ENCODE results near the gene SEMA5A. TPM values are rescaled to one million over a fixed set of nuclear protein-coding genes. Genes with fewer than 3 reads are reported as not detected.

Gene SEMA5A
- total RNA-seq, 2 donors from 2014 or later, result not detected

DNA sequence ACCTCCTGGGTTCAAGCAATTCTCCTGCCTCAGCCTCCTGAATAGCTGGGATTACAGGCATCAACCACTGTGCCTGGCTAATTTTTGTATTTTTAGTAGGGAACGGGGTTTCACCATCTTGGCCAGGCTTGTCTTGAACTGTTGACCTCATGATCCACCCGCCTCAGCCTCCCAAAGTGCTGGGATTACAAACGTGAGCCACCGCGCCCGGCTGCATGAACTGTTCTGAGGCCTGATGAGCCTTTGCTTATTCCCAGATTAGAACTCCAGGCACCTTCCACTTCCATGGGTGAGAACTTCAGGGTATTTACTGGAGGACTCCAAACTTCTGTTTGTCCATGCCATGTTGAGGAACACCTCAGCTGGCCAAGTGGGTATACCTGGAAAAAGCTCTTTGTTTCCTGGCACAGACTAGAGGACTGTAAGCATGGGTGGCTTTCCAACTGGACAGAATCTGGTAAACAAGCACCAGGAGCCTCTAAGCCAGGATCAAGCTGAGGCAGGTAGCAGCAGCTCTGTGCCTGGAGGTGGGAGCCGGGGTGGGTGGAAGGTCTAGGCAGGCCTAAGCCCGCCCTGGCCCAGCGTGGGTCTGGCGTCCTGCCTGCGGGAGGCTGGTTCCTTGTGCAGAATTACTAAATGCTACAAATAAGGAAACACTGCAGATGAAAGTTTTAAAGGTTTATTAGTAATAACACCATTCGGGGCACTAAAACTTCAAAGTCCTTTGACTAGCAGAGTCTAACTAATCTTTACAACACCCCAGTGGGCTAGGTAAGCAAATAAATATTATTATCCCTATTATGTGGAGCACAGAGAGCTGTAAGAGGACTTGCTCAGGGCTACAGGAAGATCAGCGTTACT, 78.4 kb downstream of the SEMA5A start:
- Mint-ChIP-seq H3K4me1 (ENCODE audit: low read depth in 2 of 2) (no peaks in the 10 kb centered on the region), H3K27me3 (no peaks in the 10 kb centered on the region), H3K27ac (no peak overlapping the region), H3K9me3 (peaks cover 7% of the 10 kb centered on the region), H3K4me3 (no peak overlapping the region), H3K36me3 (no peaks in the 10 kb centered on the region)
- ATAC-seq, result no peak
- DNase-seq (ENCODE audit: low spot score), result no peak

DNA sequence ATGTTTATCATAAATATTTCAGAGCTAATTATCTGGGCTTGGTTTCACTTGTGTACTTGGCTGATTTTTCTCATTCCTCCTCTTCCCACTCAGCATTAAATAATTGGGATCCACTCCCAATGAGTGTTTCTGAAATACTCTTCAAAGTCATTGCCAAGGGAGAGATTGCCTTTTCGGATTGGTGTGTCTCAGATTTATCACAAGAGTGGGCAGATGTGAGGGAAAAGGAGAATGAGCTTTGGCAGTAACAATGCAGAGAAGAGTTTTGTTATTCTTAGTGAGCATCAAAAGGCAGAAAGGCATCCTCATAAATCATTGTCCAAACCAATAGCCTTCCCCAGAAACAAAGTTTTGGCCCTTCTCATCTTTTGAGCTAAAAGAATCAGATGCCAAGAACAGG, 79.2 kb downstream of the SEMA5A start:
- no peak overlapping the region for H3K4me3 Mint-ChIP-seq

DNA sequence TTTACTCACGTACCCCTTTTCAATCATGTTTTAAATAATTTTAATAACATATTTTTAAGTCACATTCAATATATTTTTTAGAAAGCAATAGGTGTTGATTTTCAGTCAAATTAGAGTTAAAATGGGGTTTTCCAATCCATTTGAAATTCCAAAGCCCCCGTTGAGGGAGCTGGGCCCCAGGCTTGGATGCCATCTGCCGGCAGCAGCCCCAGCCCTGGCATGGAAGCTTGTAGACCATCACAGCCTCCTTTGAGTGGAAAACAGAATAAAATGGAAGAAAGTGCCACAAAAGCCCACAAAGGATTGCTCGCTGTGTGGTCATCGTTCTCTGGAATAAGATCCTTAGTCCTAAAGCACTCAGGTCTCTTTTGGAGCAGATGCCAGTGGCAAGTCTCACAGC, 81.4 kb downstream of the SEMA5A start:
- no peaks in the 10 kb centered on the region for H3K27me3 Mint-ChIP-seq
- no peak for DNase-seq (ENCODE audit: low spot score)
- H3K9me3 Mint-ChIP-seq, result peaks cover 7% of the 10 kb centered on the region
- H3K4me3 Mint-ChIP-seq, result no peak overlapping the region
- ATAC-seq, result no peak
- H3K4me1 Mint-ChIP-seq (ENCODE audit: low read depth in 2 of 2), result no peaks in the 10 kb centered on the region
- H3K36me3 Mint-ChIP-seq, result no peaks in the 10 kb centered on the region
- no peak overlapping the region for H3K27ac Mint-ChIP-seq

More for the DNA sequence above, 79.2 kb downstream of the SEMA5A start:
- H3K4me1 Mint-ChIP-seq (ENCODE audit: low read depth in 2 of 2), result no peaks in the 10 kb centered on the region
- H3K27ac Mint-ChIP-seq, result no peak overlapping the region
- DNase-seq (ENCODE audit: low spot score) (no peak), ATAC-seq (no peak)
- peaks cover 7% of the 10 kb centered on the region for H3K9me3 Mint-ChIP-seq
- no peaks in the 10 kb centered on the region for H3K27me3 Mint-ChIP-seq
- no peaks in the 10 kb centered on the region for H3K36me3 Mint-ChIP-seq

GRCh38 chr5:9462109-9462508, 83.8 kb downstream of the SEMA5A start:
- Mint-ChIP-seq H3K4me3 (no peak overlapping the region), H3K27ac (no peak overlapping the region), H3K9me3 (peaks cover 10% of the 10 kb centered on the region), H3K27me3 (no peaks in the 10 kb centered on the region), H3K4me1 (ENCODE audit: low read depth in 2 of 2) (no peaks in the 10 kb centered on the region), H3K36me3 (no peaks in the 10 kb centered on the region)
- ATAC-seq, result no peak
- DNase-seq (ENCODE audit: low spot score), result no peak

GRCh38 chr5:9460885-9461645, 84.8 kb downstream of the SEMA5A start:
- no peak overlapping the region for H3K4me3 Mint-ChIP-seq
- no peaks in the 10 kb centered on the region for H3K36me3 Mint-ChIP-seq
- H3K9me3 Mint-ChIP-seq, result peaks cover 10% of the 10 kb centered on the region
- DNase-seq (ENCODE audit: low spot score), result no peak
- H3K4me1 Mint-ChIP-seq (ENCODE audit: low read depth in 2 of 2), result no peaks in the 10 kb centered on the region
- H3K27me3 Mint-ChIP-seq, result no peaks in the 10 kb centered on the region
- no peak for ATAC-seq
- no peak overlapping the region for H3K27ac Mint-ChIP-seq

- H3K27ac Mint-ChIP-seq, result no peak overlapping the region
- H3K4me1 Mint-ChIP-seq (ENCODE audit: low read depth in 2 of 2), result no peaks in the 10 kb centered on the region
- H3K27me3 Mint-ChIP-seq, result no peaks in the 10 kb centered on the region
- ATAC-seq, result no peak
- no peak for DNase-seq (ENCODE audit: low spot score)
- no peaks in the 10 kb centered on the region for H3K36me3 Mint-ChIP-seq
- H3K9me3 Mint-ChIP-seq, result peaks cover 3% of the 10 kb centered on the region
- H3K4me3 Mint-ChIP-seq, result no peak overlapping the region
These were observed 89.3 kb downstream of the SEMA5A start for GRCh38 chr5:9456435-9457042.

GRCh38 chr5:9455826-9456434, 89.9 kb downstream of the SEMA5A start:
- no peaks in the 10 kb centered on the region for H3K4me1 Mint-ChIP-seq (ENCODE audit: low read depth in 2 of 2)
- H3K27ac Mint-ChIP-seq, result no peak overlapping the region
- no peak overlapping the region for H3K4me3 Mint-ChIP-seq
- H3K27me3 Mint-ChIP-seq, result no peaks in the 10 kb centered on the region
- no peak for DNase-seq (ENCODE audit: low spot score)
- ATAC-seq, result no peak
- H3K9me3 Mint-ChIP-seq, result peaks cover 3% of the 10 kb centered on the region
- no peaks in the 10 kb centered on the region for H3K36me3 Mint-ChIP-seq

- Mint-ChIP-seq H3K27ac (no peak overlapping the region), H3K36me3 (no peaks in the 10 kb centered on the region), H3K9me3 (peaks cover 3% of the 10 kb centered on the region), H3K27me3 (no peaks in the 10 kb centered on the region), H3K4me3 (no peak overlapping the region), H3K4me1 (ENCODE audit: low read depth in 2 of 2) (no peaks in the 10 kb centered on the region)
- DNase-seq (ENCODE audit: low spot score) (no peak), ATAC-seq (no peak)
These were observed 91.4 kb downstream of the SEMA5A start for GRCh38 chr5:9454491-9454890.

- Mint-ChIP-seq H3K4me1 (ENCODE audit: low read depth in 2 of 2) (no peaks in the 10 kb centered on the region), H3K4me3 (no peak overlapping the region), H3K9me3 (peaks cover 5% of the 10 kb centered on the region), H3K27ac (no peak overlapping the region), H3K36me3 (no peaks in the 10 kb centered on the region), H3K27me3 (no peaks in the 10 kb centered on the region)
- DNase-seq (ENCODE audit: low spot score) (no peak), ATAC-seq (no peak)
These were observed 91.8 kb downstream of the SEMA5A start for GRCh38 chr5:9454012-9454481.

DNA sequence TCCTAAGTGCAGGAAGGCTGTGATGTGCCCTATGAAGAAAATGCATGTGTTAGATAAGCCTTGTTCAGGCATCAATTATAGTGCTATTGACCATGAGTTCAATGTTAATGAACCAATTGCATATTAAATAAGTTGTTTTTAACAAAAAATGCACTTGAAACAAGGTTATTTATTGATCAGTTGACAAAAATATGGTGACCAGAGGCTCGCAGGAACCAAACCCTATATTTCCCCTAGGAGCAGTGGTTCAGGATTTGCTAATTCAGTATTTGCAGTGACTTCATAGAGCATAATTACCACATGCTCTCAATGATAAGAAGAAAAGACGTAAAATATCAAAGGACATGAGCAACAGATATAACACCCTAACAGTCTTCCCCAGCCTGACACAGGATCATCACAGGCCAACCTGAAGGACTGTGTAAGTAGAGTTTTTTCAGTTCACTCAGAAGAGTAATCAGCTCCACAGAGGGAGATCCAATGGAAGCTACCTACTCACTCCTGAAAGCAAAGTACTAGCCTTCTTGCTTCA, 92.3 kb downstream of the SEMA5A start:
- H3K27ac Mint-ChIP-seq, result no peak overlapping the region
- no peaks in the 10 kb centered on the region for H3K4me1 Mint-ChIP-seq (ENCODE audit: low read depth in 2 of 2)
- no peak for ATAC-seq
- H3K36me3 Mint-ChIP-seq, result no peaks in the 10 kb centered on the region
- H3K4me3 Mint-ChIP-seq, result no peak overlapping the region
- H3K27me3 Mint-ChIP-seq, result no peaks in the 10 kb centered on the region
- peaks cover 9% of the 10 kb centered on the region for H3K9me3 Mint-ChIP-seq
- DNase-seq (ENCODE audit: low spot score), result no peak

DNA sequence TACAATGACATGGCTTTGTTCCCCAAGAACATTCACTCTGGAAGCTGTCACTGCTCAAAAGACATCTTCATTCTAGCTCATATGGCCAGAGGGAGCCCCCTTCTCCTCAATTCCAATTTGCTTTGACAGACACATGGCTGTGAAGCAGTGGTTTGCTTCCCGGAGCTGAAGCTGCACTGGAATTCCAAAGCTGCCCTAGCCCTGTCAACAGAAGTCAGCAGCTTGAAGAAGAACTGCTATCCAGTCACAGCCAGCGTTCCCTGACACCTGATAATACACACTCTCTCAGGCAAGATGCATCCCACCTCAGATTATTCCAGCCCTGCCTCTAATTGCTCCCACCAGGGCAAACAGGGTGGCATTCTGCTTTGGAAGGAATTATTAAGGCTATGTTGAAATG, 93.7 kb downstream of the SEMA5A start:
- no peaks in the 10 kb centered on the region for H3K4me1 Mint-ChIP-seq (ENCODE audit: low read depth in 2 of 2)
- H3K36me3 Mint-ChIP-seq, result no peaks in the 10 kb centered on the region
- H3K9me3 Mint-ChIP-seq, result peaks cover 6% of the 10 kb centered on the region
- H3K27me3 Mint-ChIP-seq, result no peaks in the 10 kb centered on the region
- no peak overlapping the region for H3K27ac Mint-ChIP-seq
- H3K4me3 Mint-ChIP-seq, result no peak overlapping the region
- ATAC-seq, result no peak
- no peak for DNase-seq (ENCODE audit: low spot score)

GRCh38 chr5:9451037-9451436, 94.8 kb downstream of the SEMA5A start:
- DNase-seq (ENCODE audit: low spot score) (no peak), ATAC-seq (no peak)
- Mint-ChIP-seq H3K27me3 (no peaks in the 10 kb centered on the region), H3K27ac (no peak overlapping the region), H3K4me3 (no peak overlapping the region), H3K9me3 (peaks cover 6% of the 10 kb centered on the region), H3K4me1 (ENCODE audit: low read depth in 2 of 2) (no peaks in the 10 kb centered on the region), H3K36me3 (no peaks in the 10 kb centered on the region)

DNA sequence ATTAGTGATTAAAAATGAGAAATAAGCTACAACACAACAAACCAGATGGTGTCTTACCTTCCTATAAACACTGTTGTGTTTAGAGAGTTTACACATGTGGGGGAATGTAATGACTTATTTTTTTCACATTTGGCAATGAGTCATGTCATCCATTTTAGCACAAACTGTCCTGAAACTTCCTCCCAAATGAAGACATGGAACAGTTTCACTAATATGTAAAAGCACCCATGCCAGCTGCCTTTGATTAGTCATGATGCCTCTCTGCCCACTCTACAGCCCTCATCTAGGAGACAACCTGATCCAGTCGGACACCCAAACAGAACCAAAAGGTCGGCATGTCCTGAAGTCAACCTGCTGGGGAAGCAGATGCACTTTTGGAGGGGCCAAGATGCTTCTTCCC, 98.2 kb downstream of the SEMA5A start:
- ATAC-seq, result no peak
- Mint-ChIP-seq H3K9me3 (peaks cover 10% of the 10 kb centered on the region), H3K4me3 (no peak overlapping the region), H3K36me3 (no peaks in the 10 kb centered on the region), H3K27me3 (no peaks in the 10 kb centered on the region), H3K4me1 (ENCODE audit: low read depth in 2 of 2) (no peaks in the 10 kb centered on the region), H3K27ac (no peak overlapping the region)
- DNase-seq (ENCODE audit: low spot score), result no peak

All from natural killer cell treated with Interleukin-12 subunit alpha and Interleukin-12 subunit beta and Interleukin-15 and Interleukin-18, amount 100 ng/mL, for 72 hours (primary cell).